Measurements from ENCODE around the gene PANX2. TPM values are rescaled to one million over a fixed set of nuclear protein-coding genes. Genes with fewer than 3 reads are reported as not detected.

Gene PANX2
- total and polyA plus RNA-seq, 4 donors, result 0.62 to 1.4 (median 1.1) TPM

DNA sequence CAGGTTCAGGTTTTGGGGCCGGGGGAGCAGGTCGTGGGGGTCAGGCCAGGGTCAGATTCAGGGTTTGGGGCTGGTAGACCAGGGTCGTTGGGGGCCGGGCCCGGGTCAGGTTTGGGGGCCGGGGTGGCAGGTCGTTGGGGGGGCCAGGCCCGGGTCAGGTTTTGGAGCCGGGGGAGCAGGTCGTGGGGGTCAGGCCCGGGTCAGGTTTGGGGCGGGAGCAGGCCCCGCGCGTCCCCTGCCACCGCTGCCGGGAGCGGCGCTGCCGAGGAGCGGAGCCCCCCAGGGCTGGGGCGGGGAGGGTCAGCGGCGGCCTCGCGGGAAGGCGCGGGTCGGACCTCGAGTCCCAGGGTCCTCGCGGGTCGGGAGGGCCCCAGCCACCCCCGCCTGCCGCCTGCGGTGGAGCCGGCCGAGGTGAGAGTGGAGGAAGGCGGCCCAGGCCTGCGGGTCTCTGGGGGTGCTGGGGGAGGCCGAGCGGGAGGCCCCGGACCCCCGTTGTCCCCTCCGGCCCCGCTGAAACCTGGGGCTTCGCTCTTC is 15.7 kb downstream of the PANX2 start:
- intact Hi-C loops (cut with DNase I), result no loop called here
- Histone ChIP-seq H3K4me1 (ENCODE audit: control insufficient read depth in 1 of 2, insufficient read depth in 2 of 2, low read length in 2 of 2) (no peaks in the 10 kb centered on the region), H3K27ac (ENCODE audit: low read depth in 1 of 2, low read length in 2 of 2) (no peak overlapping the region)

DNA sequence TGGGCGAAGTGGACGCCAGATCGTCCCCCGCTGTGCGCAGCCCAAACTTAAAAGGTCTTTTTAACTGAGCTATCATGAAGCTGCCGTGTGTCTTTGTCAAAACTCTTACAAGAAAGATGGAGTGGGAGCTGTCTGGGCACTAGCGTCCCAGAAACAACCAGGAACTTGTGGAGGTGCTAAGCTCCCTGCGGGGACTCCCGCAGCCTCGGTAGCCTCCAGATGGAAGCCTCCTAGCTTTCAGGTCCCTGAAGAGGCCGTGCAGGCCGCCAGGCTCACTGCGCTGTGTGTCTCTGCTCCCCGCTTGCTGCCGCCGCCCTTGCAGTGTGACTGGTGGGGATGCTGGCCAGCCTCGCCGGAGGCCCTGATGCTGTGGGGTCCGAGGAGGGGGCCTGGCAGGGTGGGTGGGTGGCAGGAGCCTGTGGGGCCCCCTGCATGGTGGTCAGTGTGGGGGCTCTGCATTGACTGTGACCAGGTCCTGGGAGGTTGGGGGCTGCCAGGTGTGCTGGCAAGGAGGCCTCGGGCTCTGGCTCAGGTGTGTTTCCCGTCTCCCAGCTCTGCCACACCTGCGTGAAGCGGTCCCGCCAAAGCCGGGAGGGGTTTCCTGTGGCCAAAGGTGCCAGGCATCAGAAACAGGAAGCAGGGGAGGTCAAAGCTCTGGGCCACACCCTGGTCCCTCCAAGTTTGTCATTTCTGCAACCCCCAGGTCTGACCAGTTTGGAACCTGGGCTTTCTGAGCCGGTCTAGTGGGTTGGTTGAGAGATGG is 16.4 kb downstream of the PANX2 start:
- Histone ChIP-seq H3K36me3 (ENCODE audit: control insufficient read depth in 1 of 2, insufficient read depth in 2 of 2, low read length in 1 of 2) (no peaks in the 10 kb centered on the region), H3K27ac (ENCODE audit: low read depth in 1 of 2, low read length in 2 of 2) (no peak overlapping the region), H3K4me1 (ENCODE audit: control insufficient read depth in 1 of 2, insufficient read depth in 2 of 2, low read length in 2 of 2) (no peaks in the 10 kb centered on the region), H3K4me3 (ENCODE audit: low read length in 2 of 2) (peak overlapping the region; percentile 58 to 68), H3K9me3 (ENCODE audit: control insufficient read depth, low read length) (no peaks in the 10 kb centered on the region), H3K27me3 (ENCODE audit: control insufficient read depth in 1 of 2, insufficient read depth in 2 of 2, low read length in 1 of 2) (no peaks in the 10 kb centered on the region)
- WGBS, 2 donors, result 63 to 64% methylated on average over 26 of the region's 26 CpGs
- intact Hi-C loops (cut with DNase I), result no loop called here
- DNase-seq (peak in 1 of 2 donors; percentile 49), ATAC-seq (ENCODE audit: low FRiP score) (no peak)

More for the DNA sequence above, 15.7 kb downstream of the PANX2 start:
- H3K9me3 ChIP-seq (ENCODE audit: control insufficient read depth, low read length), result no peaks in the 10 kb centered on the region
- no peaks in the 10 kb centered on the region for H3K36me3 ChIP-seq (ENCODE audit: control insufficient read depth in 1 of 2, insufficient read depth in 2 of 2, low read length in 1 of 2)
- DNase-seq, result no peak
- WGBS, 2 donors, result 3 to 4% methylated on average over 25 to 47 of the region's 47 CpGs
- ATAC-seq (ENCODE audit: low FRiP score), result no peak
- H3K27me3 ChIP-seq (ENCODE audit: control insufficient read depth in 1 of 2, insufficient read depth in 2 of 2, low read length in 1 of 2), result no peaks in the 10 kb centered on the region
- peak overlapping the region; percentile 58 to 68 for H3K4me3 ChIP-seq (ENCODE audit: low read length in 2 of 2)

DNA sequence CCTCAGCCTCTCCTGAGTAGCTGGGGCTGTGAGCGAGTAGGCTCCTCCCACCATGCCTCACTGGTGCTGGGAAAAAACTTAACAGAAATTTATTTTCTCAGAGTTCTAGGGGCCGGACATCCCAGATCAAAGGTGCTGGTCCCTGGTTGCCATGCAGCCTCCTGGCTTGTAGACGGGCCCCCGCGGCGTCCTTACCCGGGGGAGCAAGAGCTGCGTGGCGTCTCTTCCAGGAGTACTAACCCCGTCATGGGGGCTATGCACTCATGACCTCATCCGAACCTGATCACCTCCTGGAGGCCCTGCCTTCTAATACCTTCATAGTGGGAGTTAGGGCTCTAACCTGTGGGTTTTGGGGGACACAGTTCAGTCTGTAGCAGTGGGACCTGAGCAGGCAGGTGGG is 17.8 kb downstream of the PANX2 start:
- DNase-seq (peak in 1 of 2 donors; percentile 34), ATAC-seq (ENCODE audit: low FRiP score) (no peak)
- H3K9me3 ChIP-seq (ENCODE audit: control insufficient read depth, low read length), result no peaks in the 10 kb centered on the region
- WGBS, 2 donors, result 96 to 98% methylated on average over 11 of the region's 11 CpGs
- intact Hi-C loops (cut with DNase I), result no loop called here
- H3K27me3 ChIP-seq (ENCODE audit: control insufficient read depth in 1 of 2, insufficient read depth in 2 of 2, low read length in 1 of 2), result no peaks in the 10 kb centered on the region
- no peak overlapping the region for H3K4me3 ChIP-seq (ENCODE audit: low read length in 2 of 2)
- no peaks in the 10 kb centered on the region for H3K4me1 ChIP-seq (ENCODE audit: control insufficient read depth in 1 of 2, insufficient read depth in 2 of 2, low read length in 2 of 2)
- no peak overlapping the region for H3K27ac ChIP-seq (ENCODE audit: low read depth in 1 of 2, low read length in 2 of 2)
- no peaks in the 10 kb centered on the region for H3K36me3 ChIP-seq (ENCODE audit: control insufficient read depth in 1 of 2, insufficient read depth in 2 of 2, low read length in 1 of 2)

DNA sequence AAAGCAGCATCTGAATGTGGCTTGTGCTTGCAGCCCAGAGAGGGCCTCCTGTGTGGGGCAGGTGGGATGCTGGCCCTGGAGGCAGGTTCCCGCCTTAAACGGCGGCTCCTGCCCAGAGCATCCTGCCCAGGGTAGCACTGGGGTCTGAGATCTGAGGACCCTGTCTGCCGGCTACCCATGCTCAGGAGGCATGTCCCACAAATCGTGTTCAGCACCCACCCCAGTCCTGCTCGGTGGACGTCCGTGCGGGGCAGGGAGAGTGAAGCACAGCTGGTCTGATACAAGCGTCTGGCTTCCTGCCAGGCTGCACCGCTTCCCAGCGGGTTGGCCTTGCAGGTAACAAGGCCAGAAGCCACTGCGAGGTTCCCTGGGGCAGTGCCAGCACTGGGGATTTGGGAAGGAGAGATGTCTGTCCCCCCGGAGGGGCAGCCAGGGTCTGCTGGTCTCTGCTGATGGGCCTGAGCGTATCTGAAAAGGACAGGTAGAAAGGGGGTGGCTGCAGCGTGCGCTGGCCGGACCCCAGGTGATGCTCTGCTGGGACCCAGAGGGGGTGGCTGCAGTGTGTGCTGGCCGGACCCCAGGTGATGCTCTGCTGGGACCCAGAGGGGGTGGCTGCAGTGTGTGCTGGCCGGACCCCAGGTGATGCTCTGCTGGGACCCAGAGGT is 18.8 kb downstream of the PANX2 start:
- intact Hi-C loops (cut with DNase I), result no loop called here
- no peak overlapping the region for H3K4me3 ChIP-seq (ENCODE audit: low read length in 2 of 2)
- H3K4me1 ChIP-seq (ENCODE audit: control insufficient read depth in 1 of 2, insufficient read depth in 2 of 2, low read length in 2 of 2), result no peaks in the 10 kb centered on the region
- H3K9me3 ChIP-seq (ENCODE audit: control insufficient read depth, low read length), result no peaks in the 10 kb centered on the region
- no peaks in the 10 kb centered on the region for H3K27me3 ChIP-seq (ENCODE audit: control insufficient read depth in 1 of 2, insufficient read depth in 2 of 2, low read length in 1 of 2)
- H3K36me3 ChIP-seq (ENCODE audit: control insufficient read depth in 1 of 2, insufficient read depth in 2 of 2, low read length in 1 of 2), result no peaks in the 10 kb centered on the region
- H3K27ac ChIP-seq (ENCODE audit: low read depth in 1 of 2, low read length in 2 of 2), result peak overlapping the region in 1 of 2 donors; percentile 41
- WGBS, 2 donors, result 80 to 86% methylated on average over 20 of the region's 20 CpGs
- DNase-seq (no peak), ATAC-seq (ENCODE audit: low FRiP score) (no peak)

DNA sequence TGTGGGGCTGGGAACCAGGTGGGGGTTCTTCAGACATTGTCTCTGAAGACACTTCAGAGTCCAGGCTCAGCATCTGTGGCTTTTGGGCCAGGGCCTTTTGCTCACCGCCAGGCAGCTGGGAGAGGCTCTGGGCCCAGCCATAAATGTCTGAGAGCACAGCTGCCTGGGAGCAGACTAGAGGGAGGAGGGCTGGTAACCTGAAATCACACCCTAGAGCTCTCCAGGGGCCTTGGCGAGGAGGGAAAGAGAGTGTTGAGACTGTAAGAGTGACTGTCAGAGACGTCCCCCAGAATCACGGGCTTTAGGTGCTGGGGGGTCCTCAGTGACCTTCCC is 19.3 kb downstream of the PANX2 start:
- H3K4me3 ChIP-seq (ENCODE audit: low read length in 2 of 2), result no peak overlapping the region
- no peaks in the 10 kb centered on the region for H3K9me3 ChIP-seq (ENCODE audit: control insufficient read depth, low read length)
- peak overlapping the region in 1 of 2 donors; percentile 41 for H3K27ac ChIP-seq (ENCODE audit: low read depth in 1 of 2, low read length in 2 of 2)
- DNase-seq (no peak), ATAC-seq (ENCODE audit: low FRiP score) (no peak)
- no peaks in the 10 kb centered on the region for H3K4me1 ChIP-seq (ENCODE audit: control insufficient read depth in 1 of 2, insufficient read depth in 2 of 2, low read length in 2 of 2)
- H3K36me3 ChIP-seq (ENCODE audit: control insufficient read depth in 1 of 2, insufficient read depth in 2 of 2, low read length in 1 of 2), result no peaks in the 10 kb centered on the region
- no peaks in the 10 kb centered on the region for H3K27me3 ChIP-seq (ENCODE audit: control insufficient read depth in 1 of 2, insufficient read depth in 2 of 2, low read length in 1 of 2)
- intact Hi-C loops (cut with DNase I), result loop anchor here in 1 of 2 donors (5.0 kb wide), 1 partner anchor 52 kb away; no protein-coding TSS in a partner anchor
- WGBS, 2 donors, result 2 to 11% methylated on average over 3 to 4 of the region's 4 CpGs

DNA sequence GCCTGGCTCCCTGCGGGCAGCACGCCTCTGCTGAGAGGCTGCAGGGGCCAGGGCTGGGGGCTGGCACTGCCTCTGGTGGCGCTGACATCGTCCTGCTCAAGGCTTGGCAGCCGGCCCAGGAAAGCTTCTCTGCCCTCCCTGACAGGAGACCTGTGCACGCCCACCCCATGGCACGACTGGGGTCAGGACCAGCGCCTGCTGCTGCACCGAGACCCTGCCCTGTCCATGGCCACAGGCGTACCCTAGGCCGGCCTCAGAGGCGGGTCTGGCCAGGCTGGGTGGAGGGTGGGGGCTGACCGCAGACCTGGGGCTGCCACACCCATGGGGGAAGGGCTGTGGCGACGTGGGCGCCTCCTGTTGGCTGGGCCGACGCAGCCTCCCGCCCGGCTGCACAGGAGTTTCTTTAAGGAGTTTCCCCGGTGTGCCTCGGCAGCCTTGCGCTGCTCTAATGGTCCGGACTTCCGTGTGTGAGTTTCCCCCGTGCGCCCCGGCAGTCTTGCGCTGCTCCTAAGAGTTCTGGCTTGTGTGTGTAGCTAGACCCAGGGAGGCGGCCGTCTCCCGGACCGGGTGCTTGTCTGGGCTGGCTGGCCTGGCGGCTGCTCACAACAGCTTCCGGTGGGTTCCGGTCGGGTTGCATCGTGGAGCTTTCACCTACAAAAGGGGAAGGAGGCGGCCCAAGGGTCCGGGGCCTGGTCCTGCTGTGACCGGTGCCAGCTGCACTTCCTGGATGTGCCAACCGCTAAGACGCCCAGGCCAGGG is 19.8 kb downstream of the PANX2 start:
- H3K36me3 ChIP-seq (ENCODE audit: control insufficient read depth in 1 of 2, insufficient read depth in 2 of 2, low read length in 1 of 2), result no peaks in the 10 kb centered on the region
- no peaks in the 10 kb centered on the region for H3K27me3 ChIP-seq (ENCODE audit: control insufficient read depth in 1 of 2, insufficient read depth in 2 of 2, low read length in 1 of 2)
- H3K9me3 ChIP-seq (ENCODE audit: control insufficient read depth, low read length), result no peaks in the 10 kb centered on the region
- peak overlapping the region in 1 of 2 donors; percentile 41 for H3K27ac ChIP-seq (ENCODE audit: low read depth in 1 of 2, low read length in 2 of 2)
- WGBS, 2 donors, result 2 to 7% methylated on average over 42 to 43 of the region's 43 CpGs
- intact Hi-C loops (cut with DNase I), result loop anchor here in 1 of 2 donors (5.0 kb wide), 1 partner anchor 52 kb away; no protein-coding TSS in a partner anchor
- peak overlapping the region; percentile 1 to 6 for H3K4me3 ChIP-seq (ENCODE audit: low read length in 2 of 2)
- ATAC-seq (ENCODE audit: low FRiP score) (peak; percentile 65), DNase-seq (peak; percentile 90)
- H3K4me1 ChIP-seq (ENCODE audit: control insufficient read depth in 1 of 2, insufficient read depth in 2 of 2, low read length in 2 of 2), result no peaks in the 10 kb centered on the region

DNA sequence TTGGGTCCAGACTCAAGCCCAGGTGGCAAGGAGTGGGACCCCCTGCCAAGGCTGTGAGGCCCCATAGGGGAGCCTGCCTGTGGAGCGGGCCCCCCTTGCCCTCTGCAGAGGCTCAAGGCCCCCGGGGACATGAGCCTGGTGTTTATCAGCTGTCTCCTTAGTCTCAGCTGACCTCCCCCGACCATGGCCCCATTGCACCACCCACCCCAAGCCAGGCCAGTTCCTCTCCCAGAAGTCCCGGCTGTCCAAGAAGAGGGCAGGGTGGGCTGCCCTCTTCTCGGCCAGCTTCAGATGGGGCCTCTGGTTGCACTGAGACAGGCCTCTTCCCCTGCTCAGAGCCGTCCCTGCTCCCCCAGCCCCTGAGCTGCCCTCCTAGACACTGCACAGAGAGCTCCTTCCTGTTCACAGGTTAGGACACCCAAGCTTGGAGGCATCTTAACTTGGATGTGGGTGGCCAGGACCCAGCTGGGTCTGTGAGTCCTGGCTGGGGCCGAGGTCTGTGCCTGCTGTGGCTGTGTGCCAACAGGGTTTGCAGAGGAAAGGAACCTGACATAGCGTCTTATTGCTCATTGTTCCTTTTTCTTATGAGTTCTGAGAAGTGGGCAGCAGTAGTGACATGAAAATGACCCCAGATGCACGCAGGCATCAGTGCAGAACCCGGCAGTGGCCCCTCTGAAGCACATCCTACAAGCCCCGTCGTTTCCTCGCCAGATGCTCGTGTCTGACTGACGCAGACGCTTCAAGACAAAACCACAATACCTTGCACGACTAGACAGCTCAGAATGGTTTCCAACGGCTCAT is 20.6 kb downstream of the PANX2 start:
- Histone ChIP-seq H3K36me3 (ENCODE audit: control insufficient read depth in 1 of 2, insufficient read depth in 2 of 2, low read length in 1 of 2) (no peaks in the 10 kb centered on the region), H3K9me3 (ENCODE audit: control insufficient read depth, low read length) (no peaks in the 10 kb centered on the region), H3K4me1 (ENCODE audit: control insufficient read depth in 1 of 2, insufficient read depth in 2 of 2, low read length in 2 of 2) (no peaks in the 10 kb centered on the region), H3K4me3 (ENCODE audit: low read length in 2 of 2) (peak overlapping the region in 1 of 2 donors; percentile 1), H3K27ac (ENCODE audit: low read depth in 1 of 2, low read length in 2 of 2) (peak overlapping the region in 1 of 2 donors; percentile 41), H3K27me3 (ENCODE audit: control insufficient read depth in 1 of 2, insufficient read depth in 2 of 2, low read length in 1 of 2) (no peaks in the 10 kb centered on the region)
- WGBS, 2 donors, result 64 to 68% methylated on average over 18 of the region's 18 CpGs
- intact Hi-C loops (cut with DNase I), result loop anchor here in 1 of 2 donors (5.0 kb wide), 1 partner anchor 51 kb away; no protein-coding TSS in a partner anchor
- DNase-seq (peak in 1 of 2 donors; percentile 78), ATAC-seq (ENCODE audit: low FRiP score) (no peak)

All from aorta (tissue), 5 donors.